Muscle of leg (tissue), 11 donors: ENCODE data around the gene CCT8L2. TPM values are rescaled to one million over a fixed set of nuclear protein-coding genes. Genes with fewer than 3 reads are reported as not detected.
"Not testable (repeated sequence)": the region's sequence is repeated elsewhere in the genome, so short reads cannot be mapped to it uniquely, and the experiment has no call there.

Experiments used
- DNase-seq: peaks from one replicate; pipeline ENCODE4 v3.0.0; 2013
- H3K27ac ChIP-seq: one replicate; pipeline ENCODE4 v1.5.1; 2013; ENCODE audit warnings: mild to moderate bottlenecking, low read length, control low read depth
- H3K27me3 ChIP-seq: one replicate; pipeline ENCODE4 v1.6.1; 2013; ENCODE audit warnings: low read length; ENCODE audit not compliant: control insufficient read depth, insufficient read depth
- H3K36me3 ChIP-seq: one replicate; pipeline ENCODE4 v1.6.1; 2013; ENCODE audit warnings: low read length; ENCODE audit not compliant: control insufficient read depth, insufficient read depth
- H3K4me1 ChIP-seq: one replicate; pipeline ENCODE4 v1.6.1; 2013; ENCODE audit warnings: low read length; ENCODE audit not compliant: control insufficient read depth, insufficient read depth
- H3K4me3 ChIP-seq: one replicate; pipeline ENCODE4 v1.5.1; 2013; ENCODE audit warnings: low read length, control low read depth
- H3K9me3 ChIP-seq: replicated peaks from 2 replicates; pipeline ENCODE4 v1.6.1; 2013; ENCODE audit warnings: low read depth, low read length; ENCODE audit not compliant: control insufficient read depth
- WGBS: methylation state at CpG from one replicate; pipeline ENCODE4 v1.1.5; 2013; ENCODE audit warnings: missing lambda C conversion rate; ENCODE audit not compliant: insufficient coverage; 5-methylcytosine and 5-hydroxymethylcytosine counted together
- polyA plus RNA-seq, 8 donors: library from polyadenylated mRNA; unstranded; fragments of 120-200 nt; gene quantifications; one replicate each; pipeline versions ENCODE4 v1.2.1 to v1.2.3, GENCODE V29; 2013; ENCODE audit warnings: inconsistent platforms in 1 of 8, low replicate concordance in 1 of 8; ENCODE audit not compliant: insufficient read length in 8 of 8, insufficient read depth in 1 of 8
- total RNA-seq: library from RNA; stranded (reverse); fragments of 120-200 nt; gene quantifications from one replicate; pipeline ENCODE4 v1.2.4, GENCODE V29; 2013

CCT8L2 gene
- total and polyA plus RNA-seq, 9 donors: not detected

GRCh38 chr22:16559996-16560395 is 32.6 kb downstream of the CCT8L2 start:
- H3K4me1 ChIP-seq, H3K27me3 ChIP-seq, DNase-seq, H3K36me3 ChIP-seq, H3K27ac ChIP-seq, H3K4me3 ChIP-seq: not testable (repeated sequence)
- H3K9me3 ChIP-seq: peaks cover 27% of the 10 kb centered on the region
- WGBS: 56% methylated on average over 1 of the region's 1 CpG

- Histone ChIP-seq H3K27me3 (no peaks in the 10 kb centered on the region), H3K4me3 (no peak overlapping the region), H3K4me1 (no peaks in the 10 kb centered on the region), H3K27ac (no peak overlapping the region), H3K9me3 (peaks cover 27% of the 10 kb centered on the region), H3K36me3 (no peaks in the 10 kb centered on the region)
- WGBS: 83% methylated on average over 3 of the region's 3 CpGs
- DNase-seq: no peak
These were observed 33.3 kb downstream of the CCT8L2 start for GRCh38 chr22:16559056-16559955.

DNA sequence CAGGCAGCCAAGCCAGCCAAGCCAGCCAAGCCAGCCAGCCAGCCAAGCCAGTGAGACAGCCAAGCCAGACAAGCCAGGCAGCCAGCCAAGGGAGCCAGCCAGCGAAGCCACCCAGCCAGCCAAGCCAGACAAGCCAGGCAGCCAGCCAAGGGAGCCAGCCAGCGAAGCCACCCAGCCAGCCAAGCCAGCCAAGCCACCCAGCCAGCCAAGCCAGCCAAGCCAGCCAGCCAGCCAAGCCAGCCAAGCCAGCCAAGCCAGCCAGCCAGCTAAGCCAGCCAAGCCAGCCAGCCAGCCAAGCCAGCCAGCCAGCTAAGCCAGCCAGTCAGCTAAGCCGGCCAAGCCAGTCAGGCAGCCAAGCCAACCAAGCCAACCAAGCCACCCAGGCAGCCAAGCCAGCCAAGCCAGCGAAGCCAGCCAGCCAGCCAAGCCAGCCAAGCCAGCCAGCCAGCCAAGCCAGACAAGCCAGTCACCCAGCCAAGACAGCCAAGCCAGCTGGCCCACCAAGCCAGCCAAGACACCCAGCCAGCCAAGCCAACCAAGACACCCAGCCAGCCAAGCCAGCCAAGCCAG is 34.1 kb downstream of the CCT8L2 start:
- H3K4me3 ChIP-seq, H3K27me3 ChIP-seq, DNase-seq, H3K36me3 ChIP-seq, H3K4me1 ChIP-seq, H3K27ac ChIP-seq: not testable (repeated sequence)
- 83% methylated on average over 2 of the region's 4 CpGs for WGBS
- peaks cover 25% of the 10 kb centered on the region for H3K9me3 ChIP-seq

DNA sequence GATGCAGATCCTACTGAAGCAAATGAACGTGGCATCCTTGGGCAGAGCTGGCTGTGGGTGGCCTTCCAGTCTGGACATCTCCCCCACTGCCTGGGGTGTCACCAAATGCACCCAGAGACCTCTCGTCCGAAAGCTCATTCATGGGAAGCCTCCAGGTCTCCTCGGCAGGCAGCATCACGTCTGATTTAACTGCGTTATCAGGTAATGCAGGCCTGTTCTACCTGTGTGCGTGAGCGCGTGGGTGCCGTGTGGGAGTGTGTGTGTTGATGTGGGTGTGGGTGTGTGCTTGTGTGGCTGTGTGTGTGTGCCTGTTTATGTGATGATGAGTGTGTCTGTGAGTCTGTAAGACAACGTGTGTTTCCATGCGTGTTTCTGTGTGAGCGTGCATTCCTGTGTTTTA is 35.1 kb downstream of the CCT8L2 start:
- 90% methylated on average over 9 of the region's 13 CpGs for WGBS
- H3K9me3 ChIP-seq: peaks cover 20% of the 10 kb centered on the region
- not testable (repeated sequence) for H3K27me3 ChIP-seq, H3K36me3 ChIP-seq, H3K4me3 ChIP-seq, DNase-seq, H3K4me1 ChIP-seq, H3K27ac ChIP-seq

DNA sequence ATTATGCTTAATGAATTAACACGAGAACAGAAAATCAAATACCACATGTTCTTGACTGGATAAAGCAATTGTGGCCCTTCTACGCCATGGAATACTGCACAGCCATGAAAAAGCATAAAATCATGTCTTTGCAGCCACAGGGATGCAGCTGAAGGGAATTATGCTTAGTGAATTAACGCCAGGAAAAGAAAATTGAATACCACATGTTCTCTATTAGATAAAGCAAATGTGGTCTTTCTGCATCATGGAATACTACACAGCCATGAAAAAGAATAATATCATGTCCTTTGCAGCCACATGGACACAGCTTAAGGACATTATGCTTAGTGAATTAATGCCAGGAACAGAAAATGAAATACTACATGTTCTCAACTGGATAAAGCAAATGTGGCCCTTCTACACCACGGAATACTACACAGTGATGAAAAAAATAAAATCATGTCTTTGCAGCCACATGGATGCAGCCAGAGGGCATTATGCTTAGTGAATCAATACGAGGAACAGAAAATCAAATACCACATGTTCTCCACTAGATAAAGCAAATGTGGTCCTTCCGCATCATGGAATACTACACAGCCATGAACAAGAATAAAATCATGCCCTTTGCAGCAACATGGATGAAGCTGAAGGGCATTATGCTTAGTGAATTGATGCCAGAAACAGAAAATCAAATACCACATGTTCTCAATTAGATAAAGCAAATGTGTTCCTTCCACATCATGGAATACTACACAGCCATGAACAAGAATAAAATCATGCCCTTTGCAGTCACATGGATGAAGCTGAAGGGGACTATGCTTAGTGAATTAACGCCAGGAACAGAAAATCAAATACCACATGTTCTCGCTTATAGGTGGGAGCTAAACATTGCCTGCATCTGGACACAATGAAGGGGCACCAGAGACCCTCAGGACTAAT is 37.3 kb downstream of the CCT8L2 start:
- WGBS: no CpG with 5 or more reads among the region's 8 CpGs
- not testable (repeated sequence) for DNase-seq, H3K27me3 ChIP-seq, H3K27ac ChIP-seq, H3K4me3 ChIP-seq, H3K36me3 ChIP-seq, H3K4me1 ChIP-seq
- H3K9me3 ChIP-seq: peaks cover 12% of the 10 kb centered on the region

- H3K27ac ChIP-seq, H3K27me3 ChIP-seq, H3K4me3 ChIP-seq, DNase-seq, H3K4me1 ChIP-seq, H3K9me3 ChIP-seq, H3K36me3 ChIP-seq: not testable (repeated sequence)
- WGBS: no CpG with 5 or more reads among the region's 1 CpG
These were observed 49.3 kb downstream of the CCT8L2 start for GRCh38 chr22:16543310-16543709.

Other genes starting within 250 kb of the CCT8L2 start
- gene XKR3, start 232.6 kb upstream of the CCT8L2 start, total RNA-seq: not detected
- under 1 TPM in 1 of 8 donors, not detected in 7; 0.12 TPM for gene XKR3, start 232.6 kb upstream of the CCT8L2 start, polyA plus RNA-seq